ENCODE results near the gene AFAP1. TPM values are rescaled to one million over a fixed set of nuclear protein-coding genes. Genes with fewer than 3 reads are reported as not detected.

AFAP1 gene
- total and polyA plus RNA-seq, 2 donors (not counting 3 experiments of a cell fraction or from before 2014, with no cell fraction given): 32.3 to 103 TPM

DNA sequence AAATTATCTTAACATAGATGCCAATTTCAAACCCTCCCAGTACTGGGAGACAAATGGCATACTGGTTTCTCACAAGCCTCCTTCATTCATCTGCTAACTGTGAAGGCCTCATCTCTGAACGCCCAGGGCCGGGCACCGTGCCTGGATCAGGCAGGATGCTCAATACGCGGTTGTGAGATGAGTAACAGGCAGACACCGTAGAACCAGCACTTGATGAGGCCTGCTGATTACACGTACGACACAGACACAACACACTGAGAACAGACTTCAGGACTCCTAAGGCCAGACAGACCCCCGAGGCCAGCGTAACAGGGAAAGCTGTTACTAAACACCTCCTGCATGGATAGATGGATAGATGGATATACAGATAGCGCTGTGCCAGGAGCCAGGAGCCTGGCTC lies 154.6 kb downstream of the AFAP1 start:
- Histone ChIP-seq H2AFZ (ENCODE audit: low read depth, low read length) (no peak overlapping the region), H3K4me1 (ENCODE audit: control insufficient read depth, extremely low read depth, insufficient read depth, low read length) (peaks cover 62% of the 10 kb centered on the region), H3K4me2 (ENCODE audit: insufficient read depth, low read length) (peak overlapping the region; percentile 31), H3K4me3 (replicated peaks in 1 of 3; ENCODE audit: insufficient read depth in 1 of 3, low read depth in 1 of 3, low read length in 3 of 3) (no peak overlapping the region), H3K36me3 (ENCODE audit: control insufficient read depth in 2 of 2, extremely low read depth in 1 of 2, insufficient read depth in 2 of 2, low read length in 2 of 2) (peaks cover 13 to 42% of the 10 kb centered on the region in 2 experiments), H3K9me1 (replicated peaks; ENCODE audit: control insufficient read depth, extremely low read depth, insufficient read depth, low read length) (no peaks in the 10 kb centered on the region), H4K20me1 (replicated peaks; ENCODE audit: control insufficient read depth, extremely low read depth, insufficient read depth, low read length) (no peaks in the 10 kb centered on the region), H3K79me2 (ENCODE audit: control insufficient read depth, insufficient read depth, low read length) (peaks cover 69% of the 10 kb centered on the region), H3K9ac (replicated peaks; ENCODE audit: extremely low read depth, insufficient read depth, low read length) (peak overlapping the region; percentile 79), H3K27ac (ENCODE audit: insufficient read depth, low read depth, low read length) (peak overlapping the region; percentile 93), H3K9me3 (replicated peaks; ENCODE audit: control insufficient read depth, insufficient read depth, low read length) (no peaks in the 10 kb centered on the region), H3K27me3 (ENCODE audit: control insufficient read depth in 2 of 2, insufficient read depth in 2 of 2, low read length in 2 of 2) (no peaks in the 10 kb centered on the region)
- intact Hi-C loops (cut with micrococcal nuclease) (loop anchor here (1.0 kb wide), 1 partner anchor 17 kb away; no protein-coding TSS in a partner anchor), dilution Hi-C loops (cut with MboI; ENCODE audit: extremely low pct_ligation_motif_present, low sequenced_read_pairs) (no loop called here)
- POLR2A ChIA-PET: no interaction called here
- DNase-seq (ENCODE audit: low read depth, low spot score): peak; percentile 67
- TF ChIP-seq MYC (IDR thresholded peaks at IDR 0.05; ENCODE audit: low read depth, low read length) (no peak), FOS (IDR thresholded peaks at IDR 0.05; ENCODE audit: borderline replicate concordance, insufficient read depth, low read length) (peak; percentile 23), GATA2 (IDR thresholded peaks at IDR 0.05; ENCODE audit: insufficient read depth, insufficient read length, low read depth, low read length) (peak; percentile 85), POLR2AphosphoS5 (IDR thresholded peaks at IDR 0.05; ENCODE audit: insufficient read depth, low read depth, low read length) (peak; percentile 60), EZH2 (IDR thresholded peaks at IDR 0.05; ENCODE audit: borderline replicate concordance, low read depth, low read length, severe bottlenecking) (no peak), POLR2A (IDR thresholded peaks at IDR 0.05; ENCODE audit: low read depth, low read length) (no peak)
- TF ChIP-seq, protein P1, sequence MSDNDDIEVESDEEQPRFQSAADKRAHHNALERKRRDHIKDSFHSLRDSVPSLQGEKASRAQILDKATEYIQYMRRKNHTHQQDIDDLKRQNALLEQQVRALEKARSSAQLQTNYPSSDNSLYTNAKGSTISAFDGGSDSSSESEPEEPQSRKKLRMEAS (IDR thresholded peaks at IDR 0.05; ENCODE audit: insufficient read depth, insufficient read length): no peak
- CTCF ChIA-PET: interaction anchor here (0.7 to 3.0 kb wide), 6 partner anchors 12 to 44 kb away, joined by 3 to 15 read pairs (median 4); no protein-coding TSS in a partner anchor
- no TSS peak for BruUV-seq (replicated peaks)
- FAIRE-seq: peak; percentile 92
